Stimulated activated CD8-positive, alpha-beta memory T cell treated with anti-CD3 and anti-CD28 coated beads, Interleukin-2, amount 100 ng/mL, for 1 hour (primary cell): ENCODE measurements around the gene BICRA.
"Not testable (repeated sequence)": the region's sequence is repeated elsewhere in the genome, so short reads cannot be mapped to it uniquely, and the experiment has no call there.

Experiments
- DNase-seq, 2 donors: peaks; one replicate each; pipeline ENCODE4 v3.0.0-alpha.2; 2020; ENCODE audit warnings: low read depth in 2 of 2

The BICRA gene

GRCh38 chr19:47630594-47630993 is 21.7 kb downstream of the BICRA start:
- no peak for DNase-seq

- DNase-seq: no peak
Observed at GRCh38 chr19:47631681-47632446, 22.9 kb downstream of the BICRA start.

GRCh38 chr19:47633517-47633916 is 24.6 kb downstream of the BICRA start:
- DNase-seq: no peak

GRCh38 chr19:47633996-47634395 is 25.1 kb downstream of the BICRA start:
- DNase-seq: no peak

DNA sequence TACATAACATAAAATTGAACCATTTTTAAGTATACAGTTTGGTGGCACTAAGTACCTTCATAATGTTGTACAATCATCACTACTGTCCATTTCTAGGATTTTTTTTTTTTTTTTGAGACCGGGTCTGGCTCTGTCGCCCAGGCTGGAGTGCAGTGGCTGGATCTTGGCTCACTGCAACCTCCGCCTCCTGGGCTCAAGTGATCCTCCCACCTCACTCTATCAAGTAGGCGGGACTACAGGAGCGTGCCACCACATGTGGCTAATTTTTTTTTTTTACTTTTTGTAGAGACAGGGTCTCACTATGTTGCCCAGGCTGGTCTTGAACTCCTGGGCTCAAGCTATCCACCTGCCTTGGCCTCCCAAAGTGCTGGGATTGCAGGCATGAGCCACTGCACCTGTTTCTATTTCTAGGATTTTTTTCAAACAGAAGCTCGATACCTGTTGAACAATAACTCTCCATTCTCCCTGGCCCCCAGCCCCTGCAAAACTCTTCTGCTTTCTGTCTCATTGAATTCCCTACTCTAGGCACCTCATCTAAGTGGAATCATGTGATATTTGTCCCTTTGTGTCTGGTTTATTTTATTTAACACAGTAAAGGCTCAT is 26.3 kb downstream of the BICRA start:
- DNase-seq: not testable (repeated sequence)

GRCh38 chr19:47637550-47637949 is 28.6 kb downstream of the BICRA start:
- no peak for DNase-seq

- DNase-seq: no peak
Observed at GRCh38 chr19:47641891-47642485, 33.1 kb downstream of the BICRA start.

DNA sequence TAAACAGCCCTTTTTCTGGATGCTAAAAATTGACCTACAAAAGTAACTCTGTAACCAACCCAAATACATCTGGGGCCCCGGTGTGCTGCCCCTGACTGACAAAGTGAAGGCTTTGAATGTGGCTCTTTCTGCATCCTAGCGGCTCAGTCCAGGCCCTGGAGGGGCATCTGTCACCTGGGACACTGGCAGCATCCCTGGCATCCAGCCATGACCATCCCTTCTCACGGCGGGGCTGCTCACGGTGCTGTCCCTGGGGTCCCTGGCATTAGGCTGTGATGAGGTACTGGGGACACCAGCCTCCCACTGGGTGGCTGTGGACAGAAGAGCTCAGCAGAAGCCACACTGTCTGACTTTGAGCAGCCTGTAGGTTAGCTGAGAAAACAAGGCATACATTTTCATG is 34.3 kb downstream of the BICRA start:
- no peak for DNase-seq

- no peak for DNase-seq
Observed at GRCh38 chr19:47644199-47644598, 35.3 kb downstream of the BICRA start.

DNA sequence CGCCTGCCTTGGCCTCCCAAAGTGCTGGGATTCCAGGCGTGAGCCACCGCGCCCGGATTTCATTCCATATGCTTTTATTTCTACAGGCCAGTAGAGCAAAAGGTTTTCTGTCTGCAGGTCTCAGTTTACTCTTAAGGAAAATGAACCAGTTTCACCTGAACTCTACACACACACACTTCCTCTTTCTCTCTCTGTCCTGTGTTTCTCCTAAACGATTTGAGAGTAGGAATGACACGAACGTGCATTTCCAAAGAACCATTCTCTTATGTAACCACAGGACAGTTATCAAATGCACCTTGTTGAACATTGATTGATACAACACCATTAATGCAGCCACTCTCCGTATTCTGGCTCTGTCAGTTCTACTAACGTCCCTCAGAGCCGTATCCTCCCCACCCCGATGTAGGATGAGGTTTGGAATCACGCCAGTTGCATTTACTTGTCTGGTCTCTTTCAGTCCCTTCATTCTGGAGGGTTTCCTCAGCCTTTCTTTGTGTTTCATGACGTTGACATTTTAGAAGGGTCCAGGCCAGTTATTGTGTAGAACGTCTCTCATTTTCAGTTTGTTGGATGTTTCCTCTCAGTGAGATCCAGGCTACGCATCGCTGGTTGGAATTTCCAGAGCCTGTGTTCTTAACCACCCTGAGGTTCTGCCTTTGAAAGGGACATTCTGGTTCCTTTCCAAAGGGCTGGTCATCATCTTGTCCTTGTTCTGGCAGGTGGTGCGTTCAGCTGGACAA is 36.0 kb downstream of the BICRA start:
- DNase-seq: no peak

- no peak for DNase-seq
Observed at GRCh38 chr19:47646924-47647323, 38.0 kb downstream of the BICRA start.

DNA sequence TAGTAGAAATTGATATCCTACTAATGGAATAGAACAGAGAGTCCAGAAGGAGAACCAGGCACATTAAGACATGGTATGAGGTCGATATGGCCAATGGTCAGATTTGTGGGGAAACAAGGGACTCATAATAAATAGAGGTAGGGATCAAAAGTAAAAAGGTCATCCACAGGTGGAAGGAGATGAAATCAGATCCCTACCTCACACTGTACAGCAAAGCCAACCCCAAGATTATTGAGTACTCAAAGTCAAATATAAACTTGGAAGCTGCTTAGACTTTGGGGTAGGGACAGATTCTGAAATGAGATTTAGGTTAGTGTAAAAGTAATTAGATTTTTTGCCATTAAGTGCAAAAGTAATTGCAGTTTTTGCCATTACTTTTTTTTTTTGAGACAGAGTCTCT is 40.7 kb downstream of the BICRA start:
- no peak for DNase-seq

GRCh38 chr19:47650700-47651099 is 41.8 kb downstream of the BICRA start:
- no peak for DNase-seq

DNA sequence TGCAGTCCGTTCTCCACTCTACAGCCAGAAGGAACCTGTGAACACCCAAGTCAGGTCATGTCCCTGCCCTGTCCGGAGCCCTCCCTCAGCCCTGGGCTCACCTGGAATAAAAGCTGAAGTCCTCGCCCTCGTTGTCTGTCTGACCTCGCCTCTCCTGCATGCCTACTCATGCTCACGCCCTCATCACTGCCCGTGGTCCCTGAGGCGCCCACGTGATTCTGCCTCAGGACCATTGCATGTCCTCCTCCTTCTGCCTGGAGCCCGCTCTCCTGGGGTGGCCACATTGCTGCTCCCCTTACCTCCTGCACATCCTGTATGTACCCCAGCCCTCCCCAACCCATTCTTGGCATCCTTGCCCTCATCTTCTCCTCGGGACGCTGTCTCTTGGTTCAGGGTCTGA is 42.2 kb downstream of the BICRA start:
- no peak for DNase-seq

DNA sequence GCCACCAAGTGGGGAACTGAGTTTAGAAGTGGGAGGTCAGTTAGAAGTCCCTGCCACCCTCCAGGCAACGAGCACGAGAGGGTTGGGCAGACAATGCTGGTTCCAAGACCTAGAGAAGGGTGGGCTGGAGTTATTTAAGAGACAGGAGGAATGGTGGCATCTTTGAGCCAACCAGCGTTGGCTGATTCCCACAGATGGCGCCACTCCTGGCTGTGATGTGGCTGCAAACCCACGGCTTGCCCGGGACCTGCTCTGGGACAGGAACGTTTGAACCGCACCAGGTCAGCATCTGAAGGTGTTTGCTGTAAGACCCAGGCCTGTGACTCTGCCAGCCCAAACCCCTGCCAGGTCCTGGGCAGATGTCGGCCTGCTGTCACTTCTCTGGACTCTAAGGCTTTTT is 42.8 kb downstream of the BICRA start:
- DNase-seq: no peak

GRCh38 chr19:47652285-47652684 is 43.4 kb downstream of the BICRA start:
- no peak for DNase-seq

- DNase-seq: no peak
Observed at GRCh38 chr19:47653856-47654255, 44.9 kb downstream of the BICRA start.

- DNase-seq: no peak
Observed at GRCh38 chr19:47657719-47658118, 48.8 kb downstream of the BICRA start.

- no peak for DNase-seq
Observed at GRCh38 chr19:47658431-47659348, 49.8 kb downstream of the BICRA start.

DNA sequence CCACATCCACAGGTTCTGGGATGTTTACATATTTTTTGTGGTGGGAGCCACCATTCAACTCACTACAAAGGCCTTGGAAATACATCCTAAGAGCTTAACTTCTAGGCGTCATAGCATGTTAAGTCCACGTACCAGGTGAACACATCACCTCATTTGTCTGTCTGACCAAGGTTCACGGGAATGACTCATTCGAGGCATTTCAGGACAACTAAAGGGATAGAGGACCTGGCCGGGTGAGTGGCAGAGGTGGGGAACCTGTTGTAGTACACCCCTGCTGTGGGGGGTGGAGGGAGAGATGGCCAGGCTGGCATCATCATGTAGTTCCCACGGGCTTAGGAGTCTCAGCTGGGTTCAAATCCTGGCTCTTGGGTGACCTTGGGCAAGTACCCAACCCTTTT is 51.5 kb downstream of the BICRA start:
- no peak for DNase-seq

- DNase-seq: no peak
Observed at GRCh38 chr19:47661161-47661560, 52.2 kb downstream of the BICRA start.
